Measurements from ENCODE around the gene APLF.

Gene APLF

GRCh38 chr2:68612765-68613519 lies 145.6 kb downstream of the APLF start:
- no peak for DNase-seq (ENCODE audit: low read depth)
- no peak overlapping the region for H3K4me3 ChIP-seq (ENCODE audit: low read depth, low read length)
- TF ChIP-seq CTCF (conservative IDR thresholded peaks at IDR 0.05; ENCODE audit: low read depth, low read length): no peak

- TF ChIP-seq CTCF (conservative IDR thresholded peaks at IDR 0.05; ENCODE audit: low read depth, low read length): no peak
- DNase-seq (ENCODE audit: low read depth): no peak
Observed at GRCh38 chr2:68620772-68621171, 153.4 kb downstream of the APLF start.

GRCh38 chr2:68623820-68624219 lies 156.4 kb downstream of the APLF start:
- H3K4me3 ChIP-seq (ENCODE audit: low read depth, low read length): no peak overlapping the region
- DNase-seq (ENCODE audit: low read depth): no peak
- TF ChIP-seq CTCF (conservative IDR thresholded peaks at IDR 0.05; ENCODE audit: low read depth, low read length): no peak

More at GRCh38 chr2:68620772-68621171, 153.4 kb downstream of the APLF start:
- H3K4me3 ChIP-seq (ENCODE audit: low read depth, low read length): no peak overlapping the region

- DNase-seq (ENCODE audit: low read depth): no peak
- TF ChIP-seq CTCF (conservative IDR thresholded peaks at IDR 0.05; ENCODE audit: low read depth, low read length): no peak
- H3K4me3 ChIP-seq (ENCODE audit: low read depth, low read length): no peak overlapping the region
Observed at GRCh38 chr2:68627615-68628014, 160.2 kb downstream of the APLF start.
